ENCODE measurements around the gene CECR2. TPM values are rescaled to one million over a fixed set of nuclear protein-coding genes. Genes with fewer than 3 reads are reported as not detected.

CECR2 gene
- total RNA-seq: not detected in 2 replicates

DNA sequence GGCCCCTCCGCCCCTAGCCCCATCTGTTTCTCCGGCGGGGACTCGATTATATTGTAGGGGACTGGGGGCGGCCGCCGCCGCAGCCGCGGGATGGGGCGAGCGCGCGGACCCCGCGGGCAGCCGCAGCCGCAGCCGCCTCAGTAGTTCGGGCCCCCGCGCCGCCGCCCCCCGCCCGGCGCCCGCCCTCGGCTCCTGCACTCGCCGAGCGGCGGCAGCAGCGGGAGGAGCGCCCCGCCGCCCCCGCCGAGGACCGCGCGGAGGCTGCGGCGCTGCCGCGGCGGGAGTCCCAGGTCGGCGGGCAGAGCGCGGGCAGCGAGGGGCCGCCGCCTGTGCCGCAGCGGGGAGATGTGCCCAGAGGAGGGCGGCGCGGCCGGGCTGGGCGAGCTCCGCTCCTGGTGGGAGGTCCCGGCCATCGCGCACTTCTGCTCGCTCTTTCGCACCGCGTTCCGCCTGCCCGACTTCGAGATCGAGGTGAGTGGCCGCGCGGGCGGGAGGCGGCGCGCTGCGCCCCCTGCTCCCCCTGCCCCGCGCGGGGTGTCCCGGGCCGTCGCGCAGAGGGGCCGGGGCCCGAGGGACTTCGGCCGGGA, at the start of gene CECR2:
TSS of gene CECR2 (plus strand) at position 22 of the 587 bp plus-strand sequence. CDS start at position 346, 324 bp downstream.
- H3K36me3 Mint-ChIP-seq (ENCODE audit: low read depth): no peaks in the 10 kb centered on the region
- no peak for DNase-seq (ENCODE audit: low spot score)

GRCh38 chr22:17319546-17319945, 49.7 kb upstream of the CECR2 start:
- no peaks in the 10 kb centered on the region for H3K9me3 Mint-ChIP-seq
- intact Hi-C loops (cut with micrococcal nuclease): no loop called here
- no peaks in the 10 kb centered on the region for H3K4me1 Mint-ChIP-seq (ENCODE audit: low read depth)
- H3K4me3 Mint-ChIP-seq (ENCODE audit: low read depth): no peak overlapping the region
- H3K27ac Mint-ChIP-seq: no peak overlapping the region
- H3K27me3 Mint-ChIP-seq (ENCODE audit: low read depth): peaks cover 2% of the 10 kb centered on the region
- no peak for DNase-seq (ENCODE audit: low spot score)
- no peaks in the 10 kb centered on the region for H3K36me3 Mint-ChIP-seq (ENCODE audit: low read depth)

More for the DNA sequence above, at the start of gene CECR2:
- H3K27ac Mint-ChIP-seq: no peak within 1 kb of the TSS
- H3K27me3 Mint-ChIP-seq (ENCODE audit: low read depth): peaks cover 62% of the 10 kb centered on the region
- H3K4me1 Mint-ChIP-seq (ENCODE audit: low read depth): peaks cover 18% of the 10 kb centered on the region
- peak within 1 kb of the TSS; percentile 64 for H3K4me3 Mint-ChIP-seq (ENCODE audit: low read depth)
- H3K9me3 Mint-ChIP-seq: no peaks in the 10 kb centered on the region
- intact Hi-C loops (cut with micrococcal nuclease): no loop called here

GRCh38 chr22:17322511-17322910, 46.7 kb upstream of the CECR2 start:
- no peaks in the 10 kb centered on the region for H3K9me3 Mint-ChIP-seq
- intact Hi-C loops (cut with micrococcal nuclease): no loop called here
- H3K36me3 Mint-ChIP-seq (ENCODE audit: low read depth): no peaks in the 10 kb centered on the region
- DNase-seq (ENCODE audit: low spot score): no peak
- no peak overlapping the region for H3K27ac Mint-ChIP-seq
- no peaks in the 10 kb centered on the region for H3K4me1 Mint-ChIP-seq (ENCODE audit: low read depth)
- H3K27me3 Mint-ChIP-seq (ENCODE audit: low read depth): peaks cover 4% of the 10 kb centered on the region
- H3K4me3 Mint-ChIP-seq (ENCODE audit: low read depth): no peak overlapping the region

- Mint-ChIP-seq H3K36me3 (ENCODE audit: low read depth) (no peaks in the 10 kb centered on the region), H3K4me1 (ENCODE audit: low read depth) (no peaks in the 10 kb centered on the region), H3K27ac (no peak overlapping the region), H3K9me3 (no peaks in the 10 kb centered on the region), H3K27me3 (ENCODE audit: low read depth) (peaks cover 2% of the 10 kb centered on the region), H3K4me3 (ENCODE audit: low read depth) (no peak overlapping the region)
- intact Hi-C loops (cut with micrococcal nuclease): no loop called here
- DNase-seq (ENCODE audit: low spot score): no peak
Measured at GRCh38 chr22:17331690-17332089, 37.6 kb upstream of the CECR2 start.

- no peak overlapping the region for H3K4me3 Mint-ChIP-seq (ENCODE audit: low read depth)
- no peak for DNase-seq (ENCODE audit: low spot score)
- intact Hi-C loops (cut with micrococcal nuclease): no loop called here
- H3K4me1 Mint-ChIP-seq (ENCODE audit: low read depth): no peaks in the 10 kb centered on the region
- no peaks in the 10 kb centered on the region for H3K9me3 Mint-ChIP-seq
- H3K36me3 Mint-ChIP-seq (ENCODE audit: low read depth): no peaks in the 10 kb centered on the region
- H3K27ac Mint-ChIP-seq: no peak overlapping the region
- H3K27me3 Mint-ChIP-seq (ENCODE audit: low read depth): peaks cover 8% of the 10 kb centered on the region
Measured at GRCh38 chr22:17332109-17332800, 37.0 kb upstream of the CECR2 start.

- no peak overlapping the region for H3K27ac Mint-ChIP-seq
- H3K27me3 Mint-ChIP-seq (ENCODE audit: low read depth): peaks cover 15% of the 10 kb centered on the region
- intact Hi-C loops (cut with micrococcal nuclease): no loop called here
- DNase-seq (ENCODE audit: low spot score): no peak
- H3K4me3 Mint-ChIP-seq (ENCODE audit: low read depth): no peak overlapping the region
- no peaks in the 10 kb centered on the region for H3K36me3 Mint-ChIP-seq (ENCODE audit: low read depth)
- no peaks in the 10 kb centered on the region for H3K4me1 Mint-ChIP-seq (ENCODE audit: low read depth)
- H3K9me3 Mint-ChIP-seq: no peaks in the 10 kb centered on the region
Measured at GRCh38 chr22:17334059-17334458, 35.2 kb upstream of the CECR2 start.

DNA sequence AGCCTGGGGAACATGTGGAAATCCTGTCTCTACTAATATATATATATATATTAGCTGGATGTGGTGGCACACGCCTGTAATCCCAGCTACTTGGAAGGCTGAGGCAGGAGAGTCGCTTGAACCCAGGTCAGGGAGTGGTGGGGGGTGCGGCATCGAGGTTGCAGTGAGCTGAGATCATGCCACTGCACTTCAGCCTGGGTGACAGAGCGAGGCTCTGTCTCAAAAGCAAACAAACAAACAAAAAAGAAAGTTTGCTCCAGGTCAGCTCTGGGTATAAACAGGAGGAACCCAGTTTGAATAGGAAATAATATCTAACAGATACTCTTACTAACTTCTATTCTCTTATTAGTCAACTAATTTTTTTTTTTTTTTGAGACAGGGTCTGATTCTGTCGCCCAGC, 34.3 kb upstream of the CECR2 start:
- Mint-ChIP-seq H3K4me1 (ENCODE audit: low read depth) (no peaks in the 10 kb centered on the region), H3K9me3 (no peaks in the 10 kb centered on the region), H3K4me3 (ENCODE audit: low read depth) (no peak overlapping the region), H3K27ac (no peak overlapping the region), H3K27me3 (ENCODE audit: low read depth) (peaks cover 18% of the 10 kb centered on the region), H3K36me3 (ENCODE audit: low read depth) (no peaks in the 10 kb centered on the region)
- no peak for DNase-seq (ENCODE audit: low spot score)
- intact Hi-C loops (cut with micrococcal nuclease): no loop called here

GRCh38 chr22:17336061-17336460, 33.2 kb upstream of the CECR2 start:
- H3K27me3 Mint-ChIP-seq (ENCODE audit: low read depth): peaks cover 18% of the 10 kb centered on the region

DNA sequence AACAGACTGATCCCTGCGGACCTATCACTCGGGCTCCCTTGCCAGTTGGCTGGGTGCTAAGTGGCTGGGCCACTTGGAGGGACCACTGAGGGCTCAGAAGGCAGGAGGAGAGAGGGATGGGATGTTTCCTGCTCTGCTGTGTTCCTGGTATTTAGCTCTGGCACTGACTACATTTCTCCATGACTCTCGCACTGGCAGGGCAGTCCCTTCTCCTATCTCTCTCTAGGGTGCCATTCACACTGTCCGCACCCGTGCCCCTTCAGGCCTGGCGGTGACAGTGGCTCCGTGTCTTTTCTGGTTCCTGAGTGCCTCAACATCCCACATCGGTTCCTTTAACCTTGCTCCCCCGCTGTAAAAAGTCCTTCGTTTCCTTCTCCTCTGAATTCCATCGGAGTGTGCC, 31.6 kb upstream of the CECR2 start:
- H3K27me3 Mint-ChIP-seq (ENCODE audit: low read depth): peaks cover 18% of the 10 kb centered on the region
- no peak overlapping the region for H3K27ac Mint-ChIP-seq
- H3K4me1 Mint-ChIP-seq (ENCODE audit: low read depth): no peaks in the 10 kb centered on the region
- H3K9me3 Mint-ChIP-seq: no peaks in the 10 kb centered on the region
- H3K36me3 Mint-ChIP-seq (ENCODE audit: low read depth): no peaks in the 10 kb centered on the region
- no peak overlapping the region for H3K4me3 Mint-ChIP-seq (ENCODE audit: low read depth)
- intact Hi-C loops (cut with micrococcal nuclease): no loop called here
- DNase-seq (ENCODE audit: low spot score): no peak

More at GRCh38 chr22:17336061-17336460, 33.2 kb upstream of the CECR2 start:
- no peak for DNase-seq (ENCODE audit: low spot score)
- Mint-ChIP-seq H3K9me3 (no peaks in the 10 kb centered on the region), H3K4me3 (ENCODE audit: low read depth) (no peak overlapping the region), H3K4me1 (ENCODE audit: low read depth) (no peaks in the 10 kb centered on the region), H3K36me3 (ENCODE audit: low read depth) (no peaks in the 10 kb centered on the region), H3K27ac (no peak overlapping the region)
- intact Hi-C loops (cut with micrococcal nuclease): no loop called here

GRCh38 chr22:17339095-17339693, 30.1 kb upstream of the CECR2 start:
- Mint-ChIP-seq H3K36me3 (ENCODE audit: low read depth) (no peaks in the 10 kb centered on the region), H3K4me1 (ENCODE audit: low read depth) (no peaks in the 10 kb centered on the region), H3K27me3 (ENCODE audit: low read depth) (peaks cover 18% of the 10 kb centered on the region), H3K9me3 (no peaks in the 10 kb centered on the region), H3K27ac (no peak overlapping the region), H3K4me3 (ENCODE audit: low read depth) (no peak overlapping the region)
- no peak for DNase-seq (ENCODE audit: low spot score)
- intact Hi-C loops (cut with micrococcal nuclease): no loop called here

DNA sequence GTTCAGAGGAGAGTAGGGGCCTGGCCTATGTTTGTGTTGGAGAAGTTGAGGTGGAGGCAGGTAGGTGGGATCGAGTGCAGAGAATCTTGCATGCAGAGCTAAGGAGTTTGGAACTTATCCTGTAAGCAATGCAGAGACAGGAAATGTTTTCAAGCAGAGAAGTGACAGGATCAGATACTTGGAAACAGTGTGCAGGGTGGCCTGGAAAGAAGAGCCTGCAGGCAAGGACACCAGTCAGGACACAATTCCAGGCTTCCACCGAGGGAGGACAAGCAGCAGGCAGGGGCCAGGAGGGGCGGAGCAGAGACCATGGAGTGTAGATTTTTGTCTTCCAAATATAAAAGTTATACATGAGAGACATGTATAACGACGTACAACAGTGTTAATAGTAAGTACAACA, 26.9 kb upstream of the CECR2 start:
- no peak for DNase-seq (ENCODE audit: low spot score)
- Mint-ChIP-seq H3K4me3 (ENCODE audit: low read depth) (no peak overlapping the region), H3K27me3 (ENCODE audit: low read depth) (peaks cover 12% of the 10 kb centered on the region), H3K9me3 (no peaks in the 10 kb centered on the region), H3K36me3 (ENCODE audit: low read depth) (no peaks in the 10 kb centered on the region), H3K4me1 (ENCODE audit: low read depth) (no peaks in the 10 kb centered on the region), H3K27ac (no peak overlapping the region)
- intact Hi-C loops (cut with micrococcal nuclease): no loop called here

GRCh38 chr22:17343766-17344165, 25.5 kb upstream of the CECR2 start:
- no peaks in the 10 kb centered on the region for H3K9me3 Mint-ChIP-seq
- H3K27me3 Mint-ChIP-seq (ENCODE audit: low read depth): peaks cover 5% of the 10 kb centered on the region
- H3K27ac Mint-ChIP-seq: no peak overlapping the region
- no peaks in the 10 kb centered on the region for H3K4me1 Mint-ChIP-seq (ENCODE audit: low read depth)
- no peaks in the 10 kb centered on the region for H3K36me3 Mint-ChIP-seq (ENCODE audit: low read depth)
- DNase-seq (ENCODE audit: low spot score): no peak
- intact Hi-C loops (cut with micrococcal nuclease): no loop called here
- H3K4me3 Mint-ChIP-seq (ENCODE audit: low read depth): no peak overlapping the region

- Mint-ChIP-seq H3K9me3 (no peaks in the 10 kb centered on the region), H3K27ac (no peak overlapping the region), H3K4me1 (ENCODE audit: low read depth) (peaks cover 3% of the 10 kb centered on the region), H3K4me3 (ENCODE audit: low read depth) (no peak overlapping the region), H3K36me3 (ENCODE audit: low read depth) (no peaks in the 10 kb centered on the region), H3K27me3 (ENCODE audit: low read depth) (peaks cover 9% of the 10 kb centered on the region)
- intact Hi-C loops (cut with micrococcal nuclease): no loop called here
- no peak for DNase-seq (ENCODE audit: low spot score)
Measured at GRCh38 chr22:17346578-17346977, 22.7 kb upstream of the CECR2 start.
